H1 (cell line): ENCODE results near the gene RPAP3. TPM values are rescaled to one million over a fixed set of nuclear protein-coding genes. Genes with fewer than 3 reads are reported as not detected.

ENCODE experiments used
- CTCF ChIA-PET: fragments of 300-600 bp; sonication (Branson Sonifier 250); formaldehyde crosslinking; loops from one replicate; lab custom pipeline; 2021; ENCODE audit not compliant: partially characterized antibody; lab: Charles Lee
- POLR2A ChIA-PET: fragments of 300-600 bp; sonication (Branson Sonifier 250); formaldehyde crosslinking; loops from one replicate; lab custom pipeline; 2021; ENCODE audit warnings: inconsistent platforms; ENCODE audit not compliant: partially characterized antibody; lab: Charles Lee
- DNase-seq, 2 experiments: peaks; one replicate each; pipeline versions ENCODE4 v3.0.0 to v3.0.0-alpha.2; 2010 to 2022; ENCODE audit warnings: low spot score in 2 of 2, low read depth in 1 of 2, mixed read lengths in 1 of 2
- FAIRE-seq: peaks from 2 replicates; lab custom pipeline; 2011; peaks lifted over from hg19 to GRCh38; lab: Jason Lieb, UNC
- H2AFZ ChIP-seq: 2 replicates; pipeline ENCODE4 v1.8.1; 2012; ENCODE audit warnings: low read length, inconsistent platforms
- H2AK5ac ChIP-seq: 2 replicates; pipeline ENCODE4 v1.6.1; 2013; ENCODE audit warnings: low read depth, low read length
- H2BK120ac ChIP-seq: replicated peaks from 2 replicates; pipeline ENCODE3; 2013; ENCODE audit warnings: low read depth, low read length, inconsistent platforms
- H2BK12ac ChIP-seq: 2 replicates; pipeline ENCODE4 v1.6.1; 2013; ENCODE audit warnings: low read depth, low read length
- H2BK15ac ChIP-seq: 2 replicates; pipeline ENCODE4 v1.6.1; 2013; ENCODE audit warnings: low read length
- H2BK20ac ChIP-seq: 2 replicates; pipeline ENCODE4 v1.6.1; 2013; ENCODE audit warnings: low read length
- H2BK5ac ChIP-seq: 2 replicates; pipeline ENCODE4 v1.6.1; 2013; ENCODE audit warnings: low read depth, low read length
- H3K14ac ChIP-seq: 2 replicates; pipeline ENCODE4 v1.6.1; 2013; ENCODE audit warnings: inconsistent platforms; ENCODE audit not compliant: insufficient read length
- H3K18ac ChIP-seq: 2 replicates; pipeline ENCODE4 v1.6.1; 2013; ENCODE audit warnings: low read length; ENCODE audit errors: extremely low read depth
- H3K23ac ChIP-seq: 2 replicates; pipeline ENCODE4 v1.6.1; 2013; ENCODE audit warnings: inconsistent platforms; ENCODE audit not compliant: insufficient read length
- H3K23me2 ChIP-seq: 2 replicates; pipeline ENCODE4 v1.6.1; 2013; ENCODE audit warnings: low read depth, low read length
- H3K27ac ChIP-seq: 2 replicates; pipeline ENCODE4 v1.6.1; 2011; ENCODE audit warnings: low read depth, low read length, inconsistent platforms
- H3K27me3 ChIP-seq, 4 experiments: replicated peaks in 1 of 4; 1 replicate in 1 of 4; 2 replicates in 3 of 4; pipeline versions ENCODE4 v1.6.1 to v1.8.1; 2011 to 2013; ENCODE audit warnings: low read length in 3 of 4, mild to moderate bottlenecking in 3 of 4, inconsistent platforms in 2 of 4, mixed read lengths in 2 of 4, moderate library complexity in 1 of 4; ENCODE audit not compliant: control insufficient read depth in 3 of 4, insufficient read depth in 3 of 4; ENCODE audit errors: extremely low read depth in 1 of 4
- H3K36me3 ChIP-seq, 4 experiments: 2 replicates each; pipeline versions ENCODE4 v1.6.1 to v1.8.1; 2011 to 2013; ENCODE audit warnings: mild to moderate bottlenecking in 4 of 4, low read length in 3 of 4, moderate library complexity in 2 of 4, control low read depth in 1 of 4, inconsistent platforms in 1 of 4; ENCODE audit not compliant: insufficient read depth in 4 of 4, control insufficient read depth in 2 of 4
- H3K4ac ChIP-seq: replicated peaks from 2 replicates; pipeline ENCODE3; 2013; ENCODE audit warnings: low read length, low read depth, mixed read lengths, inconsistent platforms; ENCODE audit not compliant: insufficient read length
- H3K4me1 ChIP-seq, 4 experiments: replicated peaks in 1 of 4; 1 replicate in 1 of 4; 2 replicates in 3 of 4; pipeline versions ENCODE4 v1.6.1 to v1.8.1; 2011 to 2013; ENCODE audit warnings: low read length in 3 of 4, inconsistent platforms in 2 of 4, mixed read lengths in 1 of 4; ENCODE audit not compliant: insufficient read depth in 4 of 4, control insufficient read depth in 3 of 4
- H3K4me2 ChIP-seq, 2 experiments: 2 replicates each; pipeline versions ENCODE4 v1.6.1 to v1.8.1; 2011 to 2013; ENCODE audit warnings: low read depth in 2 of 2, low read length in 2 of 2, control low read depth in 1 of 2, inconsistent platforms in 1 of 2, mild to moderate bottlenecking in 1 of 2; ENCODE audit not compliant: insufficient read depth in 1 of 2
- H3K4me3 ChIP-seq, 4 experiments: fragments of 200-600, 300-600 bp in 1 of 4; sonication (generic), shearing (Covaris generic), sonication (Bioruptor Twin) in 1 of 4; 2 replicates each; pipeline versions ENCODE4 v1.5.1 to v1.8.1; 2011 to 2016; ENCODE audit warnings: low read length in 4 of 4, low read depth in 3 of 4, control low read depth in 2 of 4, inconsistent platforms in 2 of 4, mild to moderate bottlenecking in 2 of 4, mixed read lengths in 1 of 4, moderate library complexity in 1 of 4; ENCODE audit not compliant: insufficient read depth in 2 of 4; ENCODE audit errors: extremely low read depth in 1 of 4
- H3K56ac ChIP-seq: replicated peaks from 2 replicates; pipeline ENCODE3; 2013; ENCODE audit warnings: low read depth, mild to moderate bottlenecking, mixed read lengths, low read length, inconsistent platforms; ENCODE audit not compliant: insufficient read length
- H3K79me1 ChIP-seq: 2 replicates; pipeline ENCODE4 v1.6.1; 2013; ENCODE audit warnings: low read depth, low read length, control low read depth
- H3K79me2 ChIP-seq, 2 experiments: 2 replicates each; pipeline versions ENCODE4 v1.6.1 to v1.8.1; 2012 to 2013; ENCODE audit warnings: low read length in 2 of 2, mild to moderate bottlenecking in 2 of 2, inconsistent platforms in 1 of 2; ENCODE audit not compliant: insufficient read depth in 2 of 2, control insufficient read depth in 1 of 2
- H3K9ac ChIP-seq, 4 experiments: replicated peaks in 1 of 4; 1 replicate in 1 of 4; 2 replicates in 3 of 4; pipeline versions ENCODE4 v1.6.1 to v1.8.1; 2011 to 2013; ENCODE audit warnings: low read depth in 3 of 4, low read length in 3 of 4, control low read depth in 2 of 4, mild to moderate bottlenecking in 2 of 4, moderate library complexity in 2 of 4, inconsistent platforms in 1 of 4; ENCODE audit errors: extremely low read depth in 1 of 4
- H3K9me3 ChIP-seq, 2 experiments: 2 replicates each; pipeline versions ENCODE4 v1.6.1 to v1.8.1; 2012 to 2013; ENCODE audit warnings: mild to moderate bottlenecking in 2 of 2, moderate library complexity in 2 of 2, control low read depth in 1 of 2, inconsistent platforms in 1 of 2, low read depth in 1 of 2, low read length in 1 of 2, mixed read lengths in 1 of 2; ENCODE audit not compliant: insufficient read depth in 2 of 2
- H4K20me1 ChIP-seq, 2 experiments: replicated peaks in 1 of 2; 2 replicates each; pipeline versions ENCODE3 to v1.8.1; 2011 to 2013; ENCODE audit warnings: inconsistent platforms in 2 of 2, low read length in 2 of 2, mild to moderate bottlenecking in 1 of 2; ENCODE audit not compliant: insufficient read depth in 2 of 2, control insufficient read depth in 1 of 2
- H4K5ac ChIP-seq: 2 replicates; pipeline ENCODE4 v1.6.1; 2013; ENCODE audit warnings: low read length, low read depth, mixed read lengths, inconsistent platforms; ENCODE audit not compliant: insufficient read length
- H4K8ac ChIP-seq: 2 replicates; pipeline ENCODE4 v1.8.0; 2013; ENCODE audit warnings: mild to moderate bottlenecking, moderate library complexity, low read length, inconsistent platforms; ENCODE audit not compliant: insufficient read depth; ENCODE audit errors: extremely low read depth
- H4K91ac ChIP-seq: replicated peaks from 2 replicates; pipeline ENCODE3; 2013; ENCODE audit warnings: low read length, mixed read lengths, inconsistent platforms; ENCODE audit not compliant: insufficient read length
- ASH2L ChIP-seq: fragments of 200-600, 300-600 bp; sonication (generic); IDR thresholded peaks from one replicate; pipeline ENCODE4 v1.7.1; 2017; ENCODE audit warnings: low read length
- ATF3 ChIP-seq: IDR thresholded peaks from 2 replicates; pipeline ENCODE4 v1.6.1; 2011; ENCODE audit warnings: low read depth, mild to moderate bottlenecking, low read length; ENCODE audit not compliant: insufficient read depth
- CBX8 ChIP-seq: fragments of 300-800, 300-1000 bp; sonication (generic); IDR thresholded peaks from 2 replicates; pipeline ENCODE4 v1.7.1; 2016; ENCODE audit warnings: low read depth, low read length, borderline replicate concordance
- CHD2 ChIP-seq: IDR thresholded peaks from 2 replicates; pipeline ENCODE4 v1.6.1; 2012; ENCODE audit warnings: low read length, improper control_type of control experiment
- HDAC2 ChIP-seq, 2 experiments: fragments of 300-600 bp in 1 of 2; sonication (generic) in 1 of 2; IDR thresholded peaks; 2 replicates each; pipeline ENCODE4 v1.6.1; 2011 to 2012; ENCODE audit warnings: low read depth in 2 of 2, low read length in 2 of 2, mild to moderate bottlenecking in 2 of 2, moderate library complexity in 2 of 2, borderline replicate concordance in 1 of 2, inconsistent platforms in 1 of 2
- JUN ChIP-seq: IDR thresholded peaks from 2 replicates; pipeline ENCODE4 v1.6.1; 2011; ENCODE audit warnings: low read depth, mild to moderate bottlenecking, improper control_type of control experiment, low read length
- MAFK ChIP-seq: IDR thresholded peaks from 2 replicates; pipeline ENCODE4 v1.6.1; 2012; ENCODE audit warnings: low read depth, mild to moderate bottlenecking, improper control_type of control experiment, low read length
- SIN3A ChIP-seq, 2 experiments: IDR thresholded peaks in 1 of 2; conservative IDR thresholded peaks in 1 of 2; 2 replicates each; pipeline ENCODE4 v1.6.1; 2011 to 2012; ENCODE audit warnings: low read length in 2 of 2, improper control_type of control experiment in 1 of 2, low read depth in 1 of 2, mild to moderate bottlenecking in 1 of 2
- SP2 ChIP-seq: IDR thresholded peaks from 2 replicates; pipeline ENCODE4 v1.6.1; 2012; ENCODE audit warnings: mild to moderate bottlenecking, low read length, inconsistent platforms
- TAF7 ChIP-seq: optimal IDR thresholded peaks from 2 replicates; pipeline ENCODE3; 2011; ENCODE audit warnings: low read depth, mild to moderate bottlenecking, inconsistent platforms, low read length, moderate library complexity, borderline replicate concordance
- TBP ChIP-seq: IDR thresholded peaks from 2 replicates; pipeline ENCODE4 v1.6.1; 2011; ENCODE audit warnings: low read depth, low read length, improper control_type of control experiment
- TCF12 ChIP-seq: IDR thresholded peaks from 2 replicates; pipeline ENCODE4 v1.6.1; 2011; ENCODE audit warnings: low read depth, mild to moderate bottlenecking, low read length
- WGBS, 2 experiments: shearing (Covaris generic) in 1 of 2; methylation state at CpG; one replicate each; pipeline versions ENCODE4 v1.1.6 to v1.1.7; 2013 to 2015; ENCODE audit warnings: low lambda C conversion rate in 2 of 2, mixed read lengths in 2 of 2, inconsistent platforms in 1 of 2, low coverage in 1 of 2, missing lambda C conversion rate in 1 of 2; ENCODE audit not compliant: insufficient replicate concordance in 2 of 2, insufficient coverage in 1 of 2, insufficient read length in 1 of 2; ENCODE audit errors: extremely low coverage in 1 of 2, missing lambda C conversion rate in 1 of 2; 5-methylcytosine and 5-hydroxymethylcytosine counted together
- polyA plus RNA-seq, 7 experiments: library from polyadenylated mRNA; depleted of rRNA in 3 of 7; stranded (reverse) in 5 of 7; unstranded in 2 of 7; fragments of >200 nt in 5 of 7; fragments of 200-250 nt in 2 of 7; gene quantifications; 1 replicate in 5 of 7; 2 replicates in 1 of 7; 4 replicates in 1 of 7; pipeline versions ENCODE4 v1.2.1 to v1.2.3, GENCODE V29; 2011 to 2013; ENCODE audit warnings: missing spikeins in 2 of 7, mixed read lengths in 2 of 7
- total RNA-seq: library from RNA; stranded (reverse); fragmentation: NEBNext Ultra II Directional; extraction: Animal tissue kit (Norgen Biotek cat#: 25700); gene quantifications from 2 replicates; pipeline ENCODE4 v1.2.1, GENCODE V29; 2021

RPAP3 gene
- total and polyA plus RNA-seq, 2 of the 8 experiments (the other 6 are each of a cell fraction or from before 2014, with no cell fraction given) = 6.4 to 60.5 TPM

- no peak overlapping the region for H3K56ac ChIP-seq
- TF ChIP-seq MAFK (no peak), SP2 (no peak), HDAC2 (IDR thresholded peaks at IDR 0.05; ENCODE audit: borderline replicate concordance in 1 of 2, low read depth in 2 of 2, low read length in 2 of 2) (no peak), CHD2 (no peak), ASH2L (no peak), TCF12 (no peak), SIN3A (conservative IDR thresholded peaks at IDR 0.05 in 1 of 2, IDR thresholded peaks at IDR 0.05 in 1 of 2; ENCODE audit: low read depth in 1 of 2, low read length in 2 of 2) (no peak), ATF3 (no peak), CBX8 (no peak), JUN (no peak), TBP (no peak), TAF7 (no peak)
Measured at GRCh38 chr12:47745485-47746041, 39.7 kb upstream of the RPAP3 start.

More at GRCh38 chr12:47745485-47746041, 39.7 kb upstream of the RPAP3 start:
- Histone ChIP-seq H2AFZ (no peak overlapping the region), H4K8ac (no peak overlapping the region; the same call in 1 of the 2 replicates), H4K20me1 (no peaks in the 10 kb centered on the region), H3K79me2 (no peaks in the 10 kb centered on the region), H3K4me3 (no peak overlapping the region), H3K4me1 (peaks cover 0 to 10% (median 2%) of the 10 kb centered on the region in 4 experiments; a peak in 4 of 7 replicates), H3K9me3 (no peaks in the 10 kb centered on the region), H3K27ac (no peak overlapping the region), H3K23ac (no peak overlapping the region), H4K5ac (no peak overlapping the region), H2BK5ac (peak overlapping the region; percentile 24; the same call in 1 of the 2 replicates), H2BK12ac (0 out of 2 replicates have a peak overlapping the region, but pooled peaks have one; percentile 27), H2BK15ac (no peak overlapping the region), H3K18ac (no peak overlapping the region), H3K23me2 (no peaks in the 10 kb centered on the region; the same call in 1 of the 2 replicates), H3K27me3 (no peaks in the 10 kb centered on the region), H3K14ac (no peak overlapping the region), H3K4me2 (no peak overlapping the region), H2BK20ac (no peak overlapping the region), H2BK120ac (no peak overlapping the region), H3K4ac (no peak overlapping the region), H4K91ac (no peak overlapping the region), H3K36me3 (no peaks in the 10 kb centered on the region), H3K9ac (no peak overlapping the region), H3K79me1 (no peaks in the 10 kb centered on the region), H2AK5ac (no peak overlapping the region)
- DNase-seq (no peak), FAIRE-seq (no peak)
- CTCF ChIA-PET = interaction anchor here (0.8 to 64.6 kb wide), 8 partner anchors 6 to 95 kb away, joined by 3 to 2442 read pairs (median 378); partner anchors contain the start of genes ENDOU, RAPGEF3 and SLC48A1
- POLR2A ChIA-PET = interaction anchor here (0.9 to 7.4 kb wide), 3 partner anchors 10 to 36 kb away, joined by 4 to 79 read pairs (median 62); partner anchors contain the start of gene SLC48A1
- 85% methylated on average over 16 of the region's 16 CpGs; no CpG with 5 or more reads in 1 of the 2 experiments for WGBS, 2 experiments
